Right atrium auricular region (tissue), 2 donors: Measurements from ENCODE around the gene CASP9. TPM values are rescaled to one million over a fixed set of nuclear protein-coding genes. Genes with fewer than 3 reads are reported as not detected.

ENCODE experiments used
- DNase-seq: peaks from one replicate; pipeline ENCODE4 v3.0.0-alpha.2; 2019; ENCODE audit warnings: low spot score
- H3K27ac ChIP-seq, 2 donors: fragments of 200-600 bp; sonication (generic); 1 replicate in 1 of 2; 2 replicates in 1 of 2; pipeline ENCODE4 v1.5.1; 2016 to 2019
- H3K27me3 ChIP-seq, 2 donors: fragments of 200-600 bp; sonication (generic); one replicate each; pipeline versions ENCODE4 v1.5.1 to v1.6.0; 2017 to 2019
- H3K36me3 ChIP-seq: fragments of 200-600 bp; sonication (generic); one replicate; pipeline ENCODE4 v1.5.1; 2016
- H3K4me1 ChIP-seq, 2 donors: fragments of 200-600 bp; sonication (generic); one replicate each; pipeline versions ENCODE4 v1.5.1 to v1.6.0; 2017 to 2019
- H3K4me3 ChIP-seq, 2 donors: fragments of 200-600 bp; sonication (generic); 1 replicate in 1 of 2; 2 replicates in 1 of 2; pipeline ENCODE4 v1.5.1; 2017 to 2019; ENCODE audit warnings: mild to moderate bottlenecking in 1 of 2, moderate library complexity in 1 of 2
- H3K9me3 ChIP-seq, 2 donors: fragments of 200-600 bp; sonication (generic); one replicate each; pipeline ENCODE4 v1.5.1; 2019
- CTCF ChIP-seq, 2 donors: fragments of 200-600 bp; sonication (generic); IDR thresholded peaks; one replicate each; pipeline ENCODE4 v1.5.1; 2019; ENCODE audit warnings: antibody characterized with exemption in 2 of 2
- total RNA-seq, 2 donors: library from RNA; depleted of rRNA; stranded (reverse); fragments of >200 nt; gene quantifications; one replicate each; pipeline ENCODE4 v1.1.0, GENCODE V29; 2016

CASP9 gene
- total RNA-seq, 2 donors from 2014 or later = 6.8 to 11.9 TPM

- TF ChIP-seq CTCF (IDR thresholded peaks at IDR 0.05) = no peak
- H3K9me3 ChIP-seq = no peaks in the 10 kb centered on the region
- H3K27me3 ChIP-seq = no peaks in the 10 kb centered on the region
- DNase-seq = no peak
- peaks cover 8% of the 10 kb centered on the region for H3K36me3 ChIP-seq
- no peak overlapping the region for H3K4me3 ChIP-seq
- H3K27ac ChIP-seq = no peak overlapping the region
- peaks cover 0 to 24% of the 10 kb centered on the region in 2 donors for H3K4me1 ChIP-seq
Observed at GRCh38 chr1:15509586-15509985, 14.4 kb downstream of the CASP9 start.

- peaks cover 12% of the 10 kb centered on the region for H3K36me3 ChIP-seq
- peaks cover 0 to 24% of the 10 kb centered on the region in 2 donors for H3K4me1 ChIP-seq
- DNase-seq = no peak
- TF ChIP-seq CTCF (IDR thresholded peaks at IDR 0.05) = no peak
- no peaks in the 10 kb centered on the region for H3K27me3 ChIP-seq
- no peak overlapping the region for H3K27ac ChIP-seq
- H3K4me3 ChIP-seq = no peak overlapping the region
- H3K9me3 ChIP-seq = no peaks in the 10 kb centered on the region
Observed at GRCh38 chr1:15508700-15509487, 15.1 kb downstream of the CASP9 start.

- H3K36me3 ChIP-seq = peaks cover 12% of the 10 kb centered on the region
- no peak for DNase-seq
- no peaks in the 10 kb centered on the region for H3K9me3 ChIP-seq
- no peak for TF ChIP-seq CTCF (IDR thresholded peaks at IDR 0.05)
- H3K4me1 ChIP-seq = peaks cover 0 to 24% of the 10 kb centered on the region in 2 donors
- no peak overlapping the region for H3K4me3 ChIP-seq
- H3K27ac ChIP-seq = peak overlapping the region in 1 of 2 donors; percentile 4
- H3K27me3 ChIP-seq = no peaks in the 10 kb centered on the region
Observed at GRCh38 chr1:15507278-15507677, 16.7 kb downstream of the CASP9 start.

GRCh38 chr1:15506831-15507230 lies 17.2 kb downstream of the CASP9 start:
- DNase-seq = no peak
- H3K9me3 ChIP-seq = no peaks in the 10 kb centered on the region
- peaks cover 11% of the 10 kb centered on the region for H3K36me3 ChIP-seq
- no peaks in the 10 kb centered on the region for H3K27me3 ChIP-seq
- H3K27ac ChIP-seq = no peak overlapping the region
- TF ChIP-seq CTCF (IDR thresholded peaks at IDR 0.05) = no peak
- H3K4me1 ChIP-seq = peaks cover 0 to 24% of the 10 kb centered on the region in 2 donors
- H3K4me3 ChIP-seq = no peak overlapping the region

- Histone ChIP-seq H3K4me3 (no peak overlapping the region), H3K4me1 (peaks cover 0 to 38% of the 10 kb centered on the region in 2 donors), H3K9me3 (no peaks in the 10 kb centered on the region), H3K27ac (no peak overlapping the region), H3K27me3 (no peaks in the 10 kb centered on the region), H3K36me3 (peaks cover 8% of the 10 kb centered on the region)
- TF ChIP-seq CTCF (IDR thresholded peaks at IDR 0.05) = no peak
- DNase-seq = no peak
Observed at GRCh38 chr1:15504436-15504835, 19.6 kb downstream of the CASP9 start.
